Measurements from ENCODE around the gene APOBEC3F.

DNA sequence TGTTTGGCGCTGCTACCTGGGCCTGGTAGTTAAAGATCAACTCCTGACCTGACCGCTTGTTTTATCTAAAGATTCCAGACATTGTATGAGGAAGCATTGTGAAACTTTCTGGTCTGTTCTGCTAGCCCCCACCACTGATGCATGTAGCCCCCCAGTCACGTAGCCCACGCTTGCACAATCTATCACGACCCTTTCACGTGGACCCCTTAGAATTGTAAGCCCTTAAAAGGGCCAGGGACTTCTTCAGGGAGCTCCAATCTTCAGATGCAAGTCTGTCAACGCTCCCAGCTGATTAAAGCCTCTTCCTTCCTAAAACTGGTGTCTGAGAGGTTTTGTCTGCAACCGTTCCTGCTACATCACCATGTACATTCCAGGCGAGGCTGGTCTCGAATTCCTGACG, 15.0 kb downstream of the APOBEC3F start:
- TF ChIP-seq EZH2phosphoT487 (IDR thresholded peaks at IDR 0.05; ENCODE audit: borderline replicate concordance, low read length), result no peak
- TF ChIP-seq, protein P1, sequence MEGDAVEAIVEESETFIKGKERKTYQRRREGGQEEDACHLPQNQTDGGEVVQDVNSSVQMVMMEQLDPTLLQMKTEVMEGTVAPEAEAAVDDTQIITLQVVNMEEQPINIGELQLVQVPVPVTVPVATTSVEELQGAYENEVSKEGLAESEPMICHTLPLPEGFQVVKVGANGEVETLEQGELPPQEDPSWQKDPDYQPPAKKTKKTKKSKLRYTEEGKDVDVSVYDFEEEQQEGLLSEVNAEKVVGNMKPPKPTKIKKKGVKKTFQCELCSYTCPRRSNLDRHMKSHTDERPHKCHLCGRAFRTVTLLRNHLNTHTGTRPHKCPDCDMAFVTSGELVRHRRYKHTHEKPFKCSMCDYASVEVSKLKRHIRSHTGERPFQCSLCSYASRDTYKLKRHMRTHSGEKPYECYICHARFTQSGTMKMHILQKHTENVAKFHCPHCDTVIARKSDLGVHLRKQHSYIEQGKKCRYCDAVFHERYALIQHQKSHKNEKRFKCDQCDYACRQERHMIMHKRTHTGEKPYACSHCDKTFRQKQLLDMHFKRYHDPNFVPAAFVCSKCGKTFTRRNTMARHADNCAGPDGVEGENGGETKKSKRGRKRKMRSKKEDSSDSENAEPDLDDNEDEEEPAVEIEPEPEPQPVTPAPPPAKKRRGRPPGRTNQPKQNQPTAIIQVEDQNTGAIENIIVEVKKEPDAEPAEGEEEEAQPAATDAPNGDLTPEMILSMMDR (IDR thresholded peaks at IDR 0.05; ENCODE audit: low read depth, low read length, poor library complexity, severe bottlenecking), result no peak

All from DOHH2 (cell line).